H54 (cell line): ENCODE results near the gene MT1H.
"Not testable (repeated sequence)": the region's sequence is repeated elsewhere in the genome, so short reads cannot be mapped to it uniquely, and the experiment has no call there.

Source experiments
- DNase-seq: peaks from one replicate; pipeline ENCODE4 v3.0.0; 2011; ENCODE audit warnings: low spot score, mixed read lengths; ENCODE audit not compliant: insufficient read length
- FAIRE-seq: peaks from 3 replicates; lab custom pipeline; 2011; peaks lifted over from hg19 to GRCh38; lab: Jason Lieb, UNC
- POLR2A ChIP-seq: IDR thresholded peaks from 2 replicates; pipeline ENCODE4 v1.6.1; 2011; ENCODE audit warnings: low read depth, mild to moderate bottlenecking, low read length

MT1H gene

DNA sequence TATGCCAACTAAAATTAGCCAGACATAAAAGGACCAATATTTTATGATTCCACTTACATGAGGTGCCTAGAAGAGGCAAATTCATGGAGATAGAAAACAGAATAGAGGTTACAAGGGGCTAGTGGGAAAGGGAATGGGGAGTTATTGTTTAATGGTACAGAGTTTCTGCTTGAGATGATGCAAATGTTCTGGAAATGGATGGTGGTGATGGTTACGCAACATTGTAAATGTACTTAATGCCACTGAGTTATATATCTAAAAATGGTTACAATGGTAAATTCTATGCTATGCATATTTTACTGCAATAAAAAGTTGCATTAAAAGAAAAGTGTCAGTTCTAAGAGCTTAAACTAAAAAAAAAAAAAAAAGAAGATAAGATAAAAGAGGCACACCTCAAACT, 30.6 kb downstream of the MT1H start:
- FAIRE-seq (no peak), DNase-seq (no peak)
- TF ChIP-seq POLR2A: no peak

- no peak for TF ChIP-seq POLR2A
- FAIRE-seq (no peak), DNase-seq (no peak)
Observed at GRCh38 chr16:56700631-56701030, 31.0 kb downstream of the MT1H start.

GRCh38 chr16:56701534-56701933, 31.9 kb downstream of the MT1H start:
- FAIRE-seq (no peak), DNase-seq (no peak)
- no peak for TF ChIP-seq POLR2A

DNA sequence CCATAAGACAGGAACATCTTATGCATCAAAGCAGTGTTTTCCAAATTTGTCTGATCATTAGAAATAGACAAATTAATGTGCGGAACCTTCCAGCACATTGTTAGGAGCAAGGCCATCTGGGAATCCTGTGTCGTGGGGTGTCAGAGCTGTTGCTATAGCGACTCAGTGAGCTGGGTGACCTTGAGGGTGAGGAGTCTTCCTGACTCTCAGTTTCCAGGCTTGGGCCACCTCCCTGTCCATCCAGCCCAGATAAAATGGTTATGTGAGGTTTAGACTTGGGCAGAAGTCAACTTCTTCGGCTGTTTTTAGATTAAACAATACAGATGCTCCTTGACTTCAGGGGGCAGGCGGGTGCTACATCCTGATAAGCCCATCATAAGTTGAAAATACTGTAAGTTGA, 33.2 kb downstream of the MT1H start:
- TF ChIP-seq POLR2A: no peak
- no peak for FAIRE-seq

GRCh38 chr16:56708525-56709442, 39.2 kb downstream of the MT1H start:
- DNase-seq (no peak), FAIRE-seq (no peak)
- TF ChIP-seq POLR2A: no peak

More for the DNA sequence above, 33.2 kb downstream of the MT1H start:
- no peak for DNase-seq

DNA sequence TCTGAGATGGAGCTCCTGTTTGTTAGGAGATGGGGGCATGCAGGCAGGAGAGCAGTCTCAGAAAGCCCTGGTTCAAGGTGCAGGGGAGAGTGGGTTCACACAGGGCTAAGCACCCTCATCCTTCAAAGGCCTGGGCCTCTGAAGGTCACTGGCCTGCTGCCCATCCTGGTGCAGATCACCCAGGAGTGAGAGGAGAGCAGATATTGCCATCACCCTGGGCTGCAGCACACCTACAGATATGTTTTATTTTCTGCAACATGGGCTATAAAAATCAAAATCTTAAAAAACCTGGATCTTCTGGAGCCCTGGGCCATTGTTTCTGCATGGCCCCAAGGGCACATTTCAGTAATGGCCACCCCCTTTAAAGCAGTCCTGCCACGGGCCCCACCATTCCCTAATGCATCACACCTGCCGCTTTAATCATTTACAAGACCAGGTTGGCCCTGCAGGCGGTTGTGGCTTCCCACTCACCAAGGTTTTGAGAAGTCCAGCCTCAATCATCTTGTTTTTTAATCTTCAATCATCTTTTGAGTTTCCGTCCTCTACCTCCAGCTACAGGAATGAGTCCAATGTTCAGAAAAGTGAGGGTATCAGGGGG, 39.9 kb downstream of the MT1H start:
- no peak for TF ChIP-seq POLR2A
- no peak for DNase-seq
- FAIRE-seq: no peak

DNA sequence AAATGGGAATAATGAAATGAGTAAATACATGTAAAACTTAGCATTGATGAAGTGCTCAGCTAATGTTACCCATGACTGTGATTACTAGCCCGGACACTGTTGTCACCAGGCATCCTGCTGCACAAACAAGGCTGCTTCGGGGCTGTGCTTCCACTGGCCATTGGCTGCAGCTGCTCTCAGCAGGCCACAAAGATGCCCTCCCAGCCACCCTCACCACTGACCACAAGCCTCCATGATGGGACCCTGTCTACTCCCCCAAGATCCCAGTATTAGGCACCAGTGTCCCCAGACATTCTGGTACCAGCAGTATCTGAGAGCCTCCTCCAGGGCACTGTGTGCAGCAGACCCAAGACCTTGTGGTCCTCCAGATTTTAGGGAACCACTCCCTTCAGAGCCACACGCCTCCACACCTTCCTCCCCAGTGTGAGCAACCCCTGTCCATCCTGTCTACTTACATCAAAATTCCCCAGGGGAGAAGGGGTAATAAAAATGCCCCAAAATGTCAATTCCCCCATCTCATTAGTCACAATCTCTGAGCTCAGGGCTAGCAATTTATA, 40.6 kb downstream of the MT1H start:
- no peak for TF ChIP-seq POLR2A

DNA sequence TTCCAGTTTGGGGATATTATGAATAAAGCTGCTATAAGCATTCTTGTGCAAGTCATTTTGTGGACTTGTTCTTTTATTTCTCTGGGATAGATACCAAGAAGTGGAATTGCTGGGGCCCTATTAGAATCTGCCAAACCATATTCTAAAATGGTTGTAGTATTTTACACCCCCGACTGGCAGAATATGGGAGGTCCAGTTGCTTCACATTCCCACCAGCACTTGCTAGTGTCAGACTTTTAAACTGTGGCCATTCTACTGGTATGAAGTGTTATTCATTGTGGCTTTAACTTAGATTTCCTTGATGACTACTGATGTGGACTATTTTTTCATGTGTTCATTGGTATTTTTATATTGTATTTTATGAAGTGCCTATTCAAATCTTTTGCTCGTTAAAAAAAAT, 42.2 kb downstream of the MT1H start:
- TF ChIP-seq POLR2A: no peak
- no peak for FAIRE-seq
- DNase-seq: no peak

More for the DNA sequence above, 40.6 kb downstream of the MT1H start:
- FAIRE-seq (no peak), DNase-seq (no peak)

DNA sequence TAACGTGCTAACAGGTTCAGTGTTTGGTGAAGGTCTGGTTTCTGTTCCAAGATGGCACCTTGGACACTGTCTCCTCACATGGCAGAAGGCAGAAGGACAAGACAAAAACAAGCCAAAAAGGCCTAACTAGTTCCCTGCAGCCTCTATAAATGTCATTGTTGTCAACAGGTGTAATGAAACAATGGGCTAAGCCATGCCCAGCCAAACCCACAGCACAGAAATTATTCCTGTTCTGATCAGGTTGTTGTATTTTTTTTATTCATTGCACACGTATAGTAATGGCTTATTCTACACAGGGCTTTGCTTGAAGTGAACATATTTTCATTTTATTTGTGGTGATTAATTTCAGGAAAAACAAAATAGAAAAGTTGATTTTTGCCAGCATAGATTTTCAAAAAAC, 44.2 kb downstream of the MT1H start:
- DNase-seq (no peak), FAIRE-seq (no peak)
- TF ChIP-seq POLR2A: no peak

DNA sequence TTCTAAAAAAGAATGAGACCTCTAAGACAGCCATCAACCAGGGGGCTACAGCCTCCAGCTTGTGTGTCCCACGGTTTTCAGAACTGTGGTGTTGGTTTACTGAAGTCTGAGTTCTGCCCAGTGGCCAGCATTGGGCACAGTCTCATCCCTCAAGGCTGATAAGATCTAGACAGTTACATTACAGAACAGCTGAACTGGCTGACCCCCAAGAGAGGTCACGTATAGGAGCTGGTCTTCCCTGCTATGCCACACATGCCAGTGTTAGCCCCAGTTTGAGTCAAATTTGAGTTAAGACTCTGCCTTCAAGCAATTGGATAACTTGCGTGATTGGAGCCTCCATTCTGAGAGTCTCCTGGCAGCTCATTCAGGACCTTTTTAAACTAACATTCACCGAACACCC, 45.5 kb downstream of the MT1H start:
- FAIRE-seq: no peak
- TF ChIP-seq POLR2A: no peak

DNA sequence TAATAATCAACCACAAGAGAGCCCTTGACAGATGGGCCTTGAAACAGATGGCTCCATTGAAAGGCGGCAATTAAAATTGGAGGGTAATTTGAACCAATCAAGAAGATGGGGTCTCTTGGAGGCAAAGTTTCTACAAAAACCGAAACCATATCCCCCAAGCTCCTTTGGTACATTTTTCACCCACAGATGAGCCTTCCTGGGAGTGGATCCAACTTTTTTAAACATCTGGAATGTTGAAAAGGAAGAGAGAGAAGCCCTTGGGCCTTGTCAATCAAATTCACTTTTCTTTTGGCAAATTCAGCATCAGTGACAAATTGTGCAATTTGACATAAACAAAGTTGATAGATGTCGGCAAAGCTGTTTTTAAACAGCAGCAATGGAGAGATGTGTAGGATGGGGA, 47.1 kb downstream of the MT1H start:
- DNase-seq: no peak
- no peak for FAIRE-seq
- TF ChIP-seq POLR2A: no peak

More for the DNA sequence above, 45.5 kb downstream of the MT1H start:
- DNase-seq: no peak

GRCh38 chr16:56717532-56717931, 47.9 kb downstream of the MT1H start:
- DNase-seq, FAIRE-seq: not testable (repeated sequence)
